MM.1S (cell line): Measurements from ENCODE around the gene SCUBE2.

Experiments
- DNase-seq: peaks from one replicate; pipeline ENCODE4 v3.0.0-alpha.2; 2015
- H2AFZ ChIP-seq: fragments of 300-600 bp; sonication (generic); 2 replicates; pipeline ENCODE4 v1.6.0; 2016; ENCODE audit warnings: antibody characterized with exemption, low read length
- H3F3A ChIP-seq: fragments of 300-600 bp; sonication (generic); 2 replicates; pipeline ENCODE4 v1.6.1; 2016; ENCODE audit warnings: mild to moderate bottlenecking, antibody characterized with exemption, low read length, moderate library complexity, mixed read lengths; ENCODE audit not compliant: insufficient read depth
- H3K27ac ChIP-seq: fragments of 300-600 bp; sonication (generic); 2 replicates; pipeline ENCODE4 v1.5.1; 2016; ENCODE audit warnings: mild to moderate bottlenecking, low read length
- H3K27me3 ChIP-seq: fragments of 300-600 bp; sonication (generic); replicated peaks from 2 replicates; pipeline ENCODE4 v1.6.0; 2016; ENCODE audit warnings: low read length; ENCODE audit not compliant: insufficient read depth
- H3K36me3 ChIP-seq: fragments of 300-600 bp; sonication (generic); replicated peaks from 2 replicates; pipeline ENCODE4 v1.6.1; 2016; ENCODE audit warnings: mild to moderate bottlenecking, low read length, mixed read lengths; ENCODE audit not compliant: insufficient read depth
- H3K4me1 ChIP-seq: fragments of 300-600 bp; sonication (generic); 2 replicates; pipeline ENCODE4 v1.6.1; 2016; ENCODE audit warnings: low read length, mixed read lengths
- H3K4me2 ChIP-seq: fragments of 300-600 bp; sonication (generic); 2 replicates; pipeline ENCODE4 v1.6.0; 2016; ENCODE audit warnings: low read depth, low read length
- H3K4me3 ChIP-seq: fragments of 300-600 bp; sonication (generic); 2 replicates; pipeline ENCODE4 v1.5.1; 2016; ENCODE audit warnings: low read length, mixed read lengths
- H3K79me2 ChIP-seq: fragments of 300-600 bp; sonication (generic); 2 replicates; pipeline ENCODE4 v1.6.1; 2016; ENCODE audit warnings: mixed run types, low read length, mixed read lengths
- H3K9ac ChIP-seq: fragments of 300-600 bp; sonication (generic); 2 replicates; pipeline ENCODE4 v1.6.1; 2016; ENCODE audit warnings: low read length, mixed read lengths
- H3K9me2 ChIP-seq: fragments of 300-600 bp; sonication (generic); replicated peaks from 2 replicates; pipeline ENCODE4 v1.6.1; 2016; ENCODE audit warnings: mild to moderate bottlenecking, low read length, mixed read lengths; ENCODE audit not compliant: insufficient read depth
- H3K9me3 ChIP-seq: fragments of 300-600 bp; sonication (generic); replicated peaks from 2 replicates; pipeline ENCODE4 v1.6.1; 2016; ENCODE audit warnings: mild to moderate bottlenecking, low read length, mixed read lengths; ENCODE audit not compliant: insufficient read depth
- H4K20me1 ChIP-seq: fragments of 300-600 bp; sonication (generic); 2 replicates; pipeline ENCODE4 v1.6.1; 2016; ENCODE audit warnings: mild to moderate bottlenecking, low read length, moderate library complexity, mixed read lengths; ENCODE audit not compliant: insufficient read depth
- CTCF ChIP-seq: fragments of 300-600 bp; sonication (generic); IDR thresholded peaks from 2 replicates; pipeline ENCODE4 v1.5.1; 2016; ENCODE audit warnings: antibody characterized with exemption, low read length, mixed read lengths
- EZH2 ChIP-seq: fragments of 300-600 bp; sonication (generic); optimal IDR thresholded peaks from 2 replicates; pipeline ENCODE3; 2017; ENCODE audit warnings: low read depth, mild to moderate bottlenecking, antibody characterized with exemption, low read length, mixed read lengths
- EZH2phosphoT487 ChIP-seq: fragments of 300-600 bp; sonication (generic); IDR thresholded peaks from 2 replicates; pipeline ENCODE4 v1.6.1; 2018; ENCODE audit warnings: antibody characterized with exemption, low read length

SCUBE2 gene

DNA sequence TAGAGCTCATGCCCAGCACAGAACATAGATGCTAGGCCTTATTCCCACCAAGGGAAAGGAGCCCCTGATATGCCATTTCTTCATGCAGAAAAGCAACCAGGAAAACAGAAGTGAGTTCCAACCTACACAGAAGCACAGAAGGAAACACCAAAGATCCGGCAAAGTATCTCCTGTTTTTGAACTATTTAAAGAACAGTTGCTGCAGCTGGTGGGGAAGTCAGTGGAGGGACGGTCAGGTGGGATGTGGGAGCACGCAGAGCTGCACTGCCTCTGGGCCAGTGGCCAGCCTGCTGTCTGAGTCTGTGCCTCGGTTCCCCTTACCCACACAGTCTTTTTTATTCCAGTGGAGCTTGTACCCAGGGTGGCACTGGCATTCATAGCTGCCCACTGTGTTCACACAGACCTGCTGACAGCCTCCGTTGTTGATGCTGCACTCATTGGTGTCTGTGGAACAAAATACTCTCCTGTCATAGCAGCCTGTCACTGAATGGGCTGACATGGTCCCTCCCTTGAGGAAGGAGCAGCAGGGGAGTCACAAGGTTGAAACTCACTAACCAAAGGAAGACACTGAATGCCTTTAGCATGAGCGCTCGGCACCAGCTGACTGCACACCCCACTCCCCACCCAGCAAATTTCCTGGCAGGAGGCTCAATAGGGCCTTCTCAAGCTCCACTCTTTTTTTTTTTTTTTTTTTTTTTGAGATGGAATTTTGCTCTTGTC is 37.9 kb downstream of the SCUBE2 start:
- Histone ChIP-seq H3K4me2 (no peak overlapping the region), H3F3A (no peaks in the 10 kb centered on the region), H3K9me2 (no peaks in the 10 kb centered on the region), H3K27ac (no peak overlapping the region), H3K27me3 (no peaks in the 10 kb centered on the region), H4K20me1 (no peaks in the 10 kb centered on the region), H3K9me3 (no peaks in the 10 kb centered on the region), H3K4me3 (no peak overlapping the region), H2AFZ (no peak overlapping the region), H3K79me2 (no peaks in the 10 kb centered on the region), H3K9ac (no peak overlapping the region), H3K36me3 (no peaks in the 10 kb centered on the region), H3K4me1 (no peaks in the 10 kb centered on the region)
- TF ChIP-seq EZH2phosphoT487 (no peak), EZH2 (no peak), CTCF (no peak)
- DNase-seq = no peak

DNA sequence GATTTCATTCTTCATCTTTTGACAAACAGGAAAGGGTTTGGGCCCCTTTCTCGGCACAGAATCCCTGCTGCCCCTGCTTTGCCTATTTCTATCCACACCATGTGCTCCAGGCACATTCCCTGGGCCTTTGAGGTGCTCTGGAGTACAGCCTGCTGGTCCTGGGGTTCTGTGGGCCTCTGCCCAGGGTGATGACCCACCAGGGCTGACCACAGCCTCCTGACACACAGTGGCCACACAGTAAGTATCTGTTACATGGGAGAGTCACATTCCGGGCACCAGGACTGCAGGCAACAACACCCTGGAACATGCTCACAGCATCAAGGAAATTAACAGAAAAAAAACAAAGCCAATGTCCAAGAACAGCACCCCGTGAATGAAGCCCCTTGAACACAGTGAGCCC is 39.1 kb downstream of the SCUBE2 start:
- TF ChIP-seq CTCF (no peak), EZH2phosphoT487 (no peak), EZH2 (no peak)
- Histone ChIP-seq H3K4me1 (no peaks in the 10 kb centered on the region), H3K27me3 (no peaks in the 10 kb centered on the region), H3K27ac (no peak overlapping the region), H2AFZ (no peak overlapping the region), H3K9me3 (no peaks in the 10 kb centered on the region), H3K9ac (no peak overlapping the region), H3K79me2 (no peaks in the 10 kb centered on the region), H3K4me2 (no peak overlapping the region), H3K9me2 (no peaks in the 10 kb centered on the region), H3F3A (no peaks in the 10 kb centered on the region), H3K4me3 (no peak overlapping the region), H3K36me3 (no peaks in the 10 kb centered on the region), H4K20me1 (no peaks in the 10 kb centered on the region)
- DNase-seq = no peak

- Histone ChIP-seq H3K4me1 (no peaks in the 10 kb centered on the region), H3K9ac (no peak overlapping the region)
- TF ChIP-seq EZH2 (no peak), EZH2phosphoT487 (no peak), CTCF (no peak)
Measured at GRCh38 chr11:9049959-9050358, 41.4 kb downstream of the SCUBE2 start.

More at GRCh38 chr11:9049959-9050358, 41.4 kb downstream of the SCUBE2 start:
- H3K36me3 ChIP-seq = no peaks in the 10 kb centered on the region
- no peaks in the 10 kb centered on the region for H3K9me2 ChIP-seq
- H3K9me3 ChIP-seq = no peaks in the 10 kb centered on the region
- no peak for DNase-seq
- H3K27ac ChIP-seq = no peak overlapping the region
- no peak overlapping the region for H3K4me2 ChIP-seq
- H2AFZ ChIP-seq = no peak overlapping the region
- H3K27me3 ChIP-seq = no peaks in the 10 kb centered on the region
- no peaks in the 10 kb centered on the region for H4K20me1 ChIP-seq
- H3K79me2 ChIP-seq = no peaks in the 10 kb centered on the region
- no peak overlapping the region for H3K4me3 ChIP-seq
- no peaks in the 10 kb centered on the region for H3F3A ChIP-seq
